ENCODE results near the gene ADCY10. TPM values are rescaled to one million over a fixed set of nuclear protein-coding genes. Genes with fewer than 3 reads are reported as not detected.
"Not testable (repeated sequence)": the region's sequence is repeated elsewhere in the genome, so short reads cannot be mapped to it uniquely, and the experiment has no call there.

Gene ADCY10
- total RNA-seq, 4 donors from 2014 or later = 0.07 to 1.2 TPM; not detected in 2

- DNase-seq (no peak), ATAC-seq (no peak)
- in situ Hi-C loops (cut with MboI; ENCODE audit: low sequenced_read_pairs in 4 of 4) = no loop called here
- H3K9me3 ChIP-seq = no peaks in the 10 kb centered on the region
- no peaks in the 10 kb centered on the region for H3K27me3 ChIP-seq
- no peaks in the 10 kb centered on the region for H3K4me1 ChIP-seq
- no peak overlapping the region for H3K27ac ChIP-seq
- H3K4me3 ChIP-seq = no peak overlapping the region
- TF ChIP-seq CTCF (IDR thresholded peaks at IDR 0.05 in 4 of 5, conservative IDR thresholded peaks at IDR 0.05 in 1 of 5) = no peak
- no peak for TF ChIP-seq POLR2A (IDR thresholded peaks at IDR 0.05)
- intact Hi-C loops (cut with DNase I; ENCODE audit: low total_unique reads) = no loop called here
- no peaks in the 10 kb centered on the region for H3K36me3 ChIP-seq
These were observed 80.0 kb downstream of the ADCY10 start for GRCh38 chr1:167833904-167834303.

GRCh38 chr1:167832693-167833092 is 81.2 kb downstream of the ADCY10 start:
- no peak overlapping the region for H3K27ac ChIP-seq
- no peak overlapping the region for H3K4me3 ChIP-seq
- H3K9me3 ChIP-seq = no peaks in the 10 kb centered on the region
- in situ Hi-C loops (cut with MboI; ENCODE audit: low sequenced_read_pairs in 4 of 4) (no loop called here), intact Hi-C loops (cut with DNase I; ENCODE audit: low total_unique reads) (no loop called here)
- no peak for TF ChIP-seq CTCF (IDR thresholded peaks at IDR 0.05 in 4 of 5, conservative IDR thresholded peaks at IDR 0.05 in 1 of 5)
- TF ChIP-seq POLR2A (IDR thresholded peaks at IDR 0.05) = no peak
- no peaks in the 10 kb centered on the region for H3K36me3 ChIP-seq
- ATAC-seq (no peak), DNase-seq (no peak)
- no peaks in the 10 kb centered on the region for H3K4me1 ChIP-seq
- H3K27me3 ChIP-seq = no peaks in the 10 kb centered on the region

GRCh38 chr1:167830668-167831067 is 83.3 kb downstream of the ADCY10 start:
- DNase-seq; H3K27ac ChIP-seq; H3K27me3 ChIP-seq; H3K36me3 ChIP-seq; ATAC-seq; intact Hi-C loops (cut with DNase I; ENCODE audit: low total_unique reads); H3K4me1 ChIP-seq; in situ Hi-C loops (cut with MboI; ENCODE audit: low sequenced_read_pairs in 4 of 4); H3K9me3 ChIP-seq; H3K4me3 ChIP-seq: not testable (repeated sequence)

- Histone ChIP-seq H3K36me3 (no peaks in the 10 kb centered on the region), H3K27me3 (no peaks in the 10 kb centered on the region), H3K27ac (no peak overlapping the region), H3K9me3 (no peaks in the 10 kb centered on the region), H3K4me1 (no peaks in the 10 kb centered on the region), H3K4me3 (no peak overlapping the region)
- in situ Hi-C loops (cut with MboI; ENCODE audit: low sequenced_read_pairs in 4 of 4) (no loop called here), intact Hi-C loops (cut with DNase I; ENCODE audit: low total_unique reads) (no loop called here)
- no peak for DNase-seq
- ATAC-seq = no peak
- TF ChIP-seq CTCF (IDR thresholded peaks at IDR 0.05 in 4 of 5, conservative IDR thresholded peaks at IDR 0.05 in 1 of 5) (no peak), POLR2A (IDR thresholded peaks at IDR 0.05) (no peak)
These were observed 84.1 kb downstream of the ADCY10 start for GRCh38 chr1:167829868-167830267.

- in situ Hi-C loops (cut with MboI; ENCODE audit: low sequenced_read_pairs in 4 of 4) = no loop called here
- no peak for ATAC-seq
- H3K4me1 ChIP-seq = no peaks in the 10 kb centered on the region
- H3K36me3 ChIP-seq = no peaks in the 10 kb centered on the region
- H3K27ac ChIP-seq = no peak overlapping the region
- TF ChIP-seq POLR2A (IDR thresholded peaks at IDR 0.05) (no peak), CTCF (IDR thresholded peaks at IDR 0.05 in 4 of 5, conservative IDR thresholded peaks at IDR 0.05 in 1 of 5) (no peak)
- H3K9me3 ChIP-seq = no peaks in the 10 kb centered on the region
- no peaks in the 10 kb centered on the region for H3K27me3 ChIP-seq
- no peak overlapping the region for H3K4me3 ChIP-seq
- DNase-seq = no peak
- intact Hi-C loops (cut with DNase I; ENCODE audit: low total_unique reads) = no loop called here
These were observed 87.8 kb downstream of the ADCY10 start for GRCh38 chr1:167826127-167826526.

Data from gastrocnemius medialis (tissue), 4 donors.